Right lobe of liver (tissue), 4 donors: Measurements from ENCODE around the gene STBD1.

Experiments
- CTCF ChIP-seq, 4 donors: fragments of 200-600 bp in 3 of 4; fragments of 450-650 bp in 1 of 4; IDR thresholded peaks; one replicate each; pipeline versions ENCODE4 v1.5.1 to v1.8.0; 2016 to 2022; ENCODE audit warnings: antibody characterized with exemption in 4 of 4, mild to moderate bottlenecking in 2 of 4
- POLR2A ChIP-seq: fragments of 450-650 bp; IDR thresholded peaks from one replicate; pipeline ENCODE4 v1.6.1; 2017; ENCODE audit warnings: antibody characterized with exemption, mild to moderate bottlenecking
- donor health status: DM: no; HTN: no; CAD: no.
- donor health status: DM: no; HTN: no; CAD: no.
- donor health status: DM: no; HTN: yes; CAD: no.

GRCh38 chr4:76301068-76301774 is 5.3 kb upstream of the STBD1 start:
- TF ChIP-seq CTCF (IDR thresholded peaks at IDR 0.05) (no peak), POLR2A (peak; percentile 70)
